HG03432 (cell line): ENCODE data around the gene TLCD5.

ENCODE experiments used
- ATAC-seq: cut with Tn5 transposase; IDR thresholded peaks from one replicate; pipeline ENCODE4 v1.9.1; 2021; ENCODE audit warnings: mild to moderate bottlenecking, moderate library complexity; ENCODE audit not compliant: unreplicated experiment

The TLCD5 gene

DNA sequence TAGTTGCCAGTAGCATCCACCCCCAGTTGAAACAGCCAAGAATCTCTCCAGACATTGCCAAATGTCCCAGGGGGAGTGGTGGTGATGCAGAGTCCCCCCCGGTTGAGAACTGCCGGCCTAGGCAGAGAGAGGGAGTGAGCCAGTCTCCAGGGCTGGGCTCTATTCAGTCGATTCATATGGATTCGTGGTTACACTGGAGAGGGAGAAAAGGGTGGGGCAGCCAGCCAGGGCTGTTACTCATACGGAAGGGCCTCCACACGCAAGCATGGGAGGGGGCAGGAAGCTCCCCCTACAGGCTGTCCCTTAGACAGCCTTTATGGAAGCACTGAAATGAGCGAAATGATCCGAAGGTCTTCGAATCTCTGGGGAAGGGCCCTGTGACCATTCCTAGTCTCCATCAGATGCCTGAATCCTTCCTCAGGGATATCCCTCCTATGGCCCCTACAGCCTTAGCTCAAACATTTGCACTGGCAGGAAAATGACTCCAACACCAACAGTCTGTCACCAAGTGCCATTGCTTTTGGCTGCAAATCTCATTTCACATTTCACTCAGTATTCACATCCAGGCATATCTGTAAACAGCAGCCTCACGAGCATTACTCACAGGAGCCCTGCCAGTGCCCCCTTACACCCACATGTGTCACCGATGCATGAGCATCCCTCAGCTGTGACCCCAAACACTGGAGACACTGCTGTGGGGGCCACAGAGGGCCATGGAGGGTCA, 18.4 kb upstream of the TLCD5 start:
- ATAC-seq: no peak

- ATAC-seq: no peak
Observed at GRCh38 chr11:120307476-120307875, 17.6 kb upstream of the TLCD5 start.

- no peak for ATAC-seq
Observed at GRCh38 chr11:120308081-120308480, 17.0 kb upstream of the TLCD5 start.

DNA sequence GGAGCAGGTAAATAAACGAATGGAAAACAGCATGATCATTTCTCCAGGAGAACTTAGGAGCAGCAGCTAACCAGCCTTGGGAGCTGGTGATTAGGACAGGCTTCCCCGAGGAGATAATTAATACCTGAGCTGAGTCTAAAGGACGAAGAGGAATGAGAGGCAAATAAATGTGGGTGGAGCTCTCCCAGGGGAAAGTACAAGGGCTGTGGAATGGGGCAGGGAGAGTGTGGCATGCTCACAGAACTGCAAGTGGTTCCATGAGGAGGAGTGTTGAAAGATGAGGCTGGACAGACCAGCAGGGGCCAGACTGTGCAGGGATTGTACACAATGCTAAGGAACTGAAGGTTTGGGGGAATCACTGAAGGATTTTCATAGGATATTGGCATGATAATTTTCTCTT, 14.2 kb upstream of the TLCD5 start:
- ATAC-seq: no peak

- no peak for ATAC-seq
Observed at GRCh38 chr11:120314861-120315260, 10.2 kb upstream of the TLCD5 start.

GRCh38 chr11:120316880-120317688, 8.0 kb upstream of the TLCD5 start:
- ATAC-seq: no peak

DNA sequence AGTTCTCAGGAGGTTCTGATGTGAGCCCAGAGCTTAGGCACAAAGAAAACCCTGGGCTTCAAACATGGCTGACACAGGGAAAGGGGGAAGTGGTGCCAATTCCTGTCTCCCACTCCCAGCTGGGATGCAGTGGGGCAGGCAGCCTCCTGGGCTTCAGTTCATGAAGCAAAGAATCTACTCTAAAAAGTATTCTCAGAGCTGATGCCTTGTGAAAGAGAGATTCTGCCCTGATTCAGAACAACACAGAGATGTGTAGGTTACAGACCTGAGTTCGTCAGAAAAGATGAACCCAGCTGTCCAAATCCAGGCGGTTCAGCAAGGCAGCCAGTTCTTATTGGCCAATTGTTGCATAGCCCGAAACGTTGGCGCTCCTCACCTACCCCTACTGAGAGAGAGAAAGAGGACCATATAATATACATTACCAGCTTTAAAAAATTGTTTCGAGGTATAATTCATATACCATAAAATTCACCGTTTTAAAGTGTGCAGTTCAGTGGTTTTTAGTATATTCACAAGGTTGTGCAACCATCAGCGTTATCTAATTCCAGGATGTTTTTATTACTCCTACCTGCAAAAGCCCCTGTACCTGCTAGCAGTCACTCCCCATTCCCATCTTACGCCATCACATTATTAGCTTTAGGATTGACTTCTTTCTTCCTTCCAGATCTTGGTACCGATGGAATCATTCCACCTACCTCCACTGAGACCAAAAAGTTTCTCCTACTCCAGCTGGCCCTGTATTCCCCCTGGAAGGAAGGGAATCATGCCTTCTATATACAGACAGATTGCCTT, 7.2 kb upstream of the TLCD5 start:
- no peak for ATAC-seq

DNA sequence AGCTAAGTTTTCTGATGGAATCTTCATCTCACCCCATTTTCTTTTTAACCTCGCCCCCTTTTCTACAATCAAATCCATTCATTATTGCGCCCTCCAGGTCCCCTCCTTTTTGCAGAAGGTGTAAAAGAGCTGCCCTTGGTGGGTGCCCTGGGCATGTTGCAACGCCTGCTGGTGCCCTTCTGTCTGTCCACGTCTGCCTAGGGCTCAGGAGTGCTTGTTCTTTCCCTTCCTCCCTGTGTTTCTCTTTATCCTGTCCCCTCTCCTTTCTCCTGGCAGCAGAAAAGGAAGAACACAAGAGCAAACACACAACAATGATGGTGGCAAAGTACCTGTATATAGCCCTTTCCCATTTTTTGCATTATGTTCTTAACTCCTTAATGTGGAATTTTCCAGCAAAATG, 6.2 kb upstream of the TLCD5 start:
- ATAC-seq: no peak

- no peak for ATAC-seq
Observed at GRCh38 chr11:120326228-120326627, 1.1 kb downstream of the TLCD5 start.

GRCh38 chr11:120326845-120327281, 1.8 kb downstream of the TLCD5 start:
- no peak for ATAC-seq

GRCh38 chr11:120327311-120327710, 2.2 kb downstream of the TLCD5 start:
- ATAC-seq: no peak

- ATAC-seq: no peak
Observed at GRCh38 chr11:120329556-120329955, 4.5 kb downstream of the TLCD5 start.

- ATAC-seq: no peak
Observed at GRCh38 chr11:120330045-120330444, 4.9 kb downstream of the TLCD5 start.

DNA sequence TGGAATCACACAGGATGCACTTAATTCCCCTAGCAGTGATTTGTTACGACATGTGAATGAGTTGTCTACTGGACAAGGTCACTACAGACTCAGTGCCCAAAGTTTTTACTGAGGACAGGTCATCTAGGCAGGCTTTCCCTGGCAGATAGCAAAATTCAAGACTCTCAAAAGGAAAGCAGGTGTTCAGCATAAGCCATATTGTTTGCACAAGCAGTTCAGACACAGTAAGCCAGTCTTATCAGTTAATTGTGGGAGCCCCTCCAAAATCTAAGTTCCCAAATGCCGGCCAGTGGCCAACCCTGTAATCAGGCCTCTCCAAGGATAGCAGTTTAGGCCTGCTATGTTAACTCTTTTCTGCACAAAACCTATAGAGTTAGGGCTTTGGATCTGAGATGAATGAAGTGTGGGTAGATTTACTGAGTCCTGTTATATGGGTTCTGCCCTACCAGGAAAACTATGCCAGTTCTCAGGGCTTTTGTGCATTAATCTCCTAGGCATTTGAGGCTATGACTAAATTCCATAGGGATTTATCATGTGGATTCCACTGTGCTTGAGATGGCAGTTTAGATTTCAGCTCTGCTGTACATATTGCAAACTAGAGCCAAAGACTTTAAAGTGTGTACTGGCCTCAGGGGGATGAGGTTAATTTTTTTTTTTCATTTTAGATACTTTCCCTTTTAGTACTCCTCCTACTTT, 6.3 kb downstream of the TLCD5 start:
- no peak for ATAC-seq

GRCh38 chr11:120332822-120333716, 8.0 kb downstream of the TLCD5 start:
- no peak for ATAC-seq

DNA sequence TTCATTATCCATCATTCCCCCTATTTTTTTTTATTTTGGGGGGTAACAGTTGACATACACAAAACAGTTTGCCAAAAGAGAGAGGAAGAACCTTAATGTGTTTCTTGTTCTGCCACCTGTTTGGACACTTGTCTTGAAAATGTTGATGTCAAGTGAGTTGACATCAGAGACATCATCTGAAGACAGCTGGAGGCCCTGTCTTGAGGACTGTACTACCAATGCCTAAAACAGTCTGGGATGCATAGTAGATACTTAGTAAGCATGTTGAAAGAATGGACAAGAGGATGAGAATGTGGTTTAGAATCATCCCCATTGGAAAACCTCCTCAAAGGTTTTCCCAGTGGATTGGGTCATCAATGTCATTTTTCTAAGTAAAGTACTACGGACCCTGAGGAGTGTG, 8.7 kb downstream of the TLCD5 start:
- ATAC-seq: no peak

- no peak for ATAC-seq
Observed at GRCh38 chr11:120334332-120334731, 9.2 kb downstream of the TLCD5 start.

GRCh38 chr11:120334894-120335462, 9.9 kb downstream of the TLCD5 start:
- no peak for ATAC-seq

DNA sequence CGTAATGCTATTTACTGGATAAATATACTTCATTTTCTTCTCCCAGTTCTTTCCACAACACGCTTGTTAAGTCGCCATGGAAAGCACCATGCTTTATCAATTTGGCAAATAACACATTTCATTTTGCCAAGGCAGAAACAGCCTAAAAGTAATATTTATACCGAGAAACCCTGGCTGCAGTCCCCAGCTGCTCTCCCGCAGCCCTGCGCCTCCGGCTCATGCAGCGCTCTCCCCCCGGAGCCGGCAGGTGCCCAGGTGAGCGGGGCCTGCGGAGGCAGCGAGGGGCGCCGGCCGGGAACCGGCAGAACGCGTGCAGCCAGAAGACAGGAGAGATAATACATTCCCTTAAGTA, 10.4 kb downstream of the TLCD5 start:
- peak; percentile 28 for ATAC-seq
